ENCODE results near the gene CNTNAP2.

CNTNAP2 gene

GRCh38 chr7:148348466-148348865, 2231.9 kb downstream of the CNTNAP2 start:
- no peak for TF ChIP-seq GATA3 (IDR thresholded peaks at IDR 0.05; ENCODE audit: low read depth, low read length)
- no peak for TF ChIP-seq GATA2 (IDR thresholded peaks at IDR 0.05; ENCODE audit: low read depth, low read length)

GRCh38 chr7:148356303-148356702, 2239.7 kb downstream of the CNTNAP2 start:
- no peak for TF ChIP-seq GATA2 (IDR thresholded peaks at IDR 0.05; ENCODE audit: low read depth, low read length)
- no peak for TF ChIP-seq GATA3 (IDR thresholded peaks at IDR 0.05; ENCODE audit: low read depth, low read length)

GRCh38 chr7:148362541-148362940, 2245.9 kb downstream of the CNTNAP2 start:
- no peak for TF ChIP-seq GATA3 (IDR thresholded peaks at IDR 0.05; ENCODE audit: low read depth, low read length)

- TF ChIP-seq GATA3 (IDR thresholded peaks at IDR 0.05; ENCODE audit: low read depth, low read length) (no peak), GATA2 (IDR thresholded peaks at IDR 0.05; ENCODE audit: low read depth, low read length) (no peak)
These were observed 2251.3 kb downstream of the CNTNAP2 start for GRCh38 chr7:148367731-148368475.

- TF ChIP-seq GATA2 (IDR thresholded peaks at IDR 0.05; ENCODE audit: low read depth, low read length) (no peak), GATA3 (IDR thresholded peaks at IDR 0.05; ENCODE audit: low read depth, low read length) (no peak)
These were observed 2252.0 kb downstream of the CNTNAP2 start for GRCh38 chr7:148368562-148368961.

GRCh38 chr7:148371280-148371937, 2254.8 kb downstream of the CNTNAP2 start:
- TF ChIP-seq GATA3 (IDR thresholded peaks at IDR 0.05; ENCODE audit: low read depth, low read length) = no peak
- TF ChIP-seq GATA2 (IDR thresholded peaks at IDR 0.05; ENCODE audit: low read depth, low read length) = no peak

- TF ChIP-seq GATA2 (IDR thresholded peaks at IDR 0.05; ENCODE audit: low read depth, low read length) (no peak), GATA3 (IDR thresholded peaks at IDR 0.05; ENCODE audit: low read depth, low read length) (no peak)
These were observed 2258.0 kb downstream of the CNTNAP2 start for GRCh38 chr7:148374396-148375259.

- TF ChIP-seq GATA2 (IDR thresholded peaks at IDR 0.05; ENCODE audit: low read depth, low read length) (no peak), GATA3 (IDR thresholded peaks at IDR 0.05; ENCODE audit: low read depth, low read length) (no peak)
These were observed 2263.1 kb downstream of the CNTNAP2 start for GRCh38 chr7:148379677-148380076.

GRCh38 chr7:148380596-148381419, 2264.2 kb downstream of the CNTNAP2 start:
- no peak for TF ChIP-seq GATA3 (IDR thresholded peaks at IDR 0.05; ENCODE audit: low read depth, low read length)
- no peak for TF ChIP-seq GATA2 (IDR thresholded peaks at IDR 0.05; ENCODE audit: low read depth, low read length)

- TF ChIP-seq GATA3 (IDR thresholded peaks at IDR 0.05; ENCODE audit: low read depth, low read length) (no peak), GATA2 (IDR thresholded peaks at IDR 0.05; ENCODE audit: low read depth, low read length) (no peak)
These were observed 2266.0 kb downstream of the CNTNAP2 start for GRCh38 chr7:148382596-148382995.

GRCh38 chr7:148383651-148384050, 2267.1 kb downstream of the CNTNAP2 start:
- TF ChIP-seq GATA3 (IDR thresholded peaks at IDR 0.05; ENCODE audit: low read depth, low read length) = no peak
- TF ChIP-seq GATA2 (IDR thresholded peaks at IDR 0.05; ENCODE audit: low read depth, low read length) = no peak

GRCh38 chr7:148385009-148385682, 2268.5 kb downstream of the CNTNAP2 start:
- no peak for TF ChIP-seq GATA3 (IDR thresholded peaks at IDR 0.05; ENCODE audit: low read depth, low read length)
- no peak for TF ChIP-seq GATA2 (IDR thresholded peaks at IDR 0.05; ENCODE audit: low read depth, low read length)

GRCh38 chr7:148390381-148390780, 2273.8 kb downstream of the CNTNAP2 start:
- TF ChIP-seq GATA2 (IDR thresholded peaks at IDR 0.05; ENCODE audit: low read depth, low read length) (no peak), GATA3 (IDR thresholded peaks at IDR 0.05; ENCODE audit: low read depth, low read length) (no peak)
